ENCODE data around the gene COMMD7.
"Not testable (repeated sequence)": the region's sequence is repeated elsewhere in the genome, so short reads cannot be mapped to it uniquely, and the experiment has no call there.

The COMMD7 gene

DNA sequence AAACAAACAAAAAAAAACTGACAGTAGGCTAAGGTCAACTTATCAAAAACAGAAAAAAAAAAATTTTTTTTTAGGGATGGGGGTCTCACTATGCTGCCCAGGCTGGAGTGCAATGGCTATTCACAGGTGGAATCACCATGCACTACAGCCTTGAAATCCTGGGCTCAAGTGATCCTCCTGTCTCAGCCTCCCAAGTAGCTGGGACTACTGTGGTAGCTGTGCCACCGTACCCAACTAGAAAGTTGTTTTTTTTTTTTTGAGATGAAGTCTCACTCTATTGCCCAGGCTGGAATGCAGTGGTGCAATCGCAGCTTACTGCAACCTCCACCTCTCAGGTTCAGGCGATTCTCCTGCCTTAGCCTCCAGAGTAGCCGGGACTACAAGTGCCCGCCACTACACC lies 2.1 kb downstream of the COMMD7 start:
- Histone ChIP-seq H3K27me3 (replicated peaks) (no peaks in the 10 kb centered on the region), H3K4me3 (ENCODE audit: low read depth, low read length) (no peak overlapping the region), H3K36me3 (replicated peaks) (no peaks in the 10 kb centered on the region), H3K27ac (no peak overlapping the region)
- no peak for TF ChIP-seq CTCF (IDR thresholded peaks at IDR 0.05; ENCODE audit: low read depth, low read length, missing control alignments)
- DNase-seq: no peak
- in situ Hi-C loops (cut with HindIII; ENCODE audit: low pct_ligation_motif_present, low sequenced_read_pairs): no loop called here

GRCh38 chr20:32737371-32738223 lies 5.7 kb downstream of the COMMD7 start:
- no peaks in the 10 kb centered on the region for H3K36me3 ChIP-seq (replicated peaks)
- in situ Hi-C loops (cut with HindIII; ENCODE audit: low pct_ligation_motif_present, low sequenced_read_pairs): no loop called here
- no peak for TF ChIP-seq CTCF (IDR thresholded peaks at IDR 0.05; ENCODE audit: low read depth, low read length, missing control alignments)
- DNase-seq: peak; percentile 66
- H3K27ac ChIP-seq: peak overlapping the region; percentile 49
- no peaks in the 10 kb centered on the region for H3K27me3 ChIP-seq (replicated peaks)
- no peak overlapping the region for H3K4me3 ChIP-seq (ENCODE audit: low read depth, low read length)

GRCh38 chr20:32731882-32732266 lies 11.4 kb downstream of the COMMD7 start:
- no peak for TF ChIP-seq CTCF (IDR thresholded peaks at IDR 0.05; ENCODE audit: low read depth, low read length, missing control alignments)
- DNase-seq: no peak
- Histone ChIP-seq H3K27ac (peak overlapping the region; percentile 77), H3K36me3 (replicated peaks) (peaks cover under 1% of the 10 kb centered on the region), H3K27me3 (replicated peaks) (no peaks in the 10 kb centered on the region), H3K4me3 (ENCODE audit: low read depth, low read length) (no peak overlapping the region)
- in situ Hi-C loops (cut with HindIII; ENCODE audit: low pct_ligation_motif_present, low sequenced_read_pairs): no loop called here

DNA sequence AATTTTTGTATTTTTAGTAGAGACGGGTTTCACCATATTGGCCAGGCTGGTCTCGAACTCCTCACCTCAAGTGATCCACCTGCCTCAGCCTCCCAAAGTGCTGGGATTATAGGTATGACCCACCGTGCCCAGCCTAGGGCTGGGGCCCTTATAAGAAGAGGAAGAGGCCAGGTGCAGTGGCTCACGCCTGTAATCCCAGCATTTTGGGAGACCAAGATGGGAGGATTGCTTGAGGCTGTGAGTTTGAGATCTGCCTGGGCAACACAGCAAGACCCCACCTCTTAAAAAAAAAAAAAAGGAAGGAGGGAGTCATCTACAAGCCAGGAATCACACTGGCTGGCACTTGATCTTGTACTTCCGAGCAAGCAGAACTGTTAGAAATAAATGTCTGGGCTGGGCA lies 13.9 kb downstream of the COMMD7 start:
- in situ Hi-C loops (cut with HindIII; ENCODE audit: low pct_ligation_motif_present, low sequenced_read_pairs); DNase-seq; H3K4me3 ChIP-seq (ENCODE audit: low read depth, low read length); H3K27ac ChIP-seq; H3K27me3 ChIP-seq (replicated peaks): not testable (repeated sequence)
- peaks cover 12% of the 10 kb centered on the region for H3K36me3 ChIP-seq (replicated peaks)

- H3K4me3 ChIP-seq (ENCODE audit: low read depth, low read length); in situ Hi-C loops (cut with HindIII; ENCODE audit: low pct_ligation_motif_present, low sequenced_read_pairs); H3K27me3 ChIP-seq (replicated peaks); H3K27ac ChIP-seq; DNase-seq: not testable (repeated sequence)
- H3K36me3 ChIP-seq (replicated peaks): peaks cover 12% of the 10 kb centered on the region
These were observed 14.8 kb downstream of the COMMD7 start for GRCh38 chr20:32728435-32728834.

DNA sequence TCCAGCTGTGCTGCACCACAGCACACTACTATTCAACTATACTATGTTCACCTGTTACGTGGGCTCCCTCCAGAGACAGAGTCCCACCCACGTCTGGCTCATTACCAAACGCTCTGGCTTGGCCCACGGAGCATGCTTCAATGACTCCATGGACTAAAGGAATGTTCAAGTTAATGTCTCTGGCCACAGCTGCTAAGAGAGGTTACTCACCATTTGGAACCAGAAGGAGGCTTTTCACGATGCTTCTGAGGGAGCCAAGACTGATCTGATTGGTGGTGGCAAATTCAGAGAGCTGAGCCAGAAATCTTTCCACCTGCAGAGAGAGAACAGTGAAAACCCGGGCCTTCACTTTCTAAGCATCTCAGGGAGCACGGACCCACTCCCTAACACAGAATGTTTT lies 15.6 kb downstream of the COMMD7 start:
- no peak overlapping the region for H3K27ac ChIP-seq
- H3K36me3 ChIP-seq (replicated peaks): peaks cover 12% of the 10 kb centered on the region
- DNase-seq: peak; percentile 75
- no peak overlapping the region for H3K4me3 ChIP-seq (ENCODE audit: low read depth, low read length)
- TF ChIP-seq CTCF (IDR thresholded peaks at IDR 0.05; ENCODE audit: low read depth, low read length, missing control alignments): no peak
- in situ Hi-C loops (cut with HindIII; ENCODE audit: low pct_ligation_motif_present, low sequenced_read_pairs): no loop called here
- no peaks in the 10 kb centered on the region for H3K27me3 ChIP-seq (replicated peaks)
